Amygdala (tissue), 56 donors: ENCODE data around the gene OTX1.
"Not testable (repeated sequence)": the region's sequence is repeated elsewhere in the genome, so short reads cannot be mapped to it uniquely, and the experiment has no call there.

Source experiments
- DNase-seq, 56 donors: peaks; one replicate each; lab custom pipeline; 2025; lab: John Stamatoyannopoulos, UW

Gene OTX1

GRCh38 chr2:63058144-63058920 lies 7.7 kb downstream of the OTX1 start:
- no peak for DNase-seq

DNA sequence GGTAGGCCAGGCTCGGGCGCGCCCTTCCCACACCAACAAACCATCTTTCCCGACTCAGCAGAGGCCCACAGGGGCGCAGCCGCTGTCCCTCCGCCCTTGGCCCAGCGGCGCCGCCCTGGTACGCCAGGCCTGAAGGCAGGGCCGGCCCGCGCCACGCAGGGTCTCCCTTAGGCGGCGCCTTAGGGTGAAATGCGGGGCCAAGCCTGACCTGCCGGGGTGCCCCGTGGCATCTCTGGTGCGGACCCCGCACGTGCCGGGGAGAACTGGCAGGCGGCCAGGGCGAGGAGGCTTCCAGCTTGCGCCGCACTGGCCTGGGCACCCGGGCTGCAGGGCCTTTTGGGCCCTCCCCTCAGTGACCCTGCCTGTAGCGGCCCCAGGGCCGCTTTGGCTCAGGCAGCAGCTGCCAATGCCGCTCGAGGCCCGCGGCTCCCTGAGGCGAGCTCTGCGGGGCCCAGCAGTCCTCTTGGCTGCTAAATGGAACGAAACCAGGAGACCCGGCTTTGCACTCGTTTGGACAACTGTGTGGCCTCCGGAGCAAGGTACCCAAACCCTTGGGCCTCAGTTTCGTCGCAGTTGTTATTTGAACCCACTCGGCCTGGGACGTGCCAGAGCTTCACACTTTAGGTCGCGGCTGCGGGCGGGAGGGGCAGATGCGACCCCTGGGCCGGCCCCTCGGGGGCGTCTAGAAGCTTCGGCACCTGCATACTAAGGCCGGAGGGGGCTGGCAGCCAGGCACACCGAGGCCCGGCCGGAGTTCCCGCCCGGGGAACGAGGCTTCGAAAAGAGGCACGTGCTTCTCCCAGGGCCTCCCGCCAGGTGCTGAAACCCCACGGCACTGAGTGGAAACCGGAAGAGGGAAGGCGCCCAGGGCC lies 8.5 kb downstream of the OTX1 start:
- DNase-seq, result no peak

DNA sequence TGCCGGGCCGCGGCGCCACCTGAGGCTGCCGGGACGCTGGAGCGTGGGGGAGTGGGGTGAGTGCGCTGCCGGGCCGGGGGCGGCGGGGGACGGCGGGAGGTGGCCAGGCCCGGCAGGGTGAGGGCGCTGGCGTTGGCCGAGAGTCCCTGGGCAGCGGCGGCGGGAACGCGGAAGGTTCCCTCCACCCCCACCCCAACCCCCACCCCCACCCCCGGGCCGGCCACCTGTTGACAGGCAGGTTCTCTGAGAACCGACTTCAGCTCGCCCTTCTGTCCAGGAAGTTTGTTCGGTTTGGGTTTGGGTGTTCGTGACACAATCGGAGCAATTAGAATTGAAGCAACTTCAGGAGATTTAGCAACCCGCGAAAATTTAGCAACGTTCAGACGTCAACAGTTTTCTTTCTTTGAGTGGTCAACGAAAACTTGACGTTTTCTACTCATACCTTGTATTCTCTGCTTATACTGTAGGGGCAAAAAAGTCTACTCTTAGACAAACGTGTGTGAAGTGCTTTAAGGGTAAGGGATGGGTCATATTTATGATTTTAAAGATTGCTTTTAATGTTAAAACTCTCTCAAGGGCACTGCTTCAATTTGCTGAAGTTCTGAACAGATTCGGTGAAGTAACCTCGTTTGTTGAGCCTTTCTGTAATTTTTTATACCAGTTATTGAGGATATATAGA lies 9.3 kb downstream of the OTX1 start:
- DNase-seq, result no peak

DNA sequence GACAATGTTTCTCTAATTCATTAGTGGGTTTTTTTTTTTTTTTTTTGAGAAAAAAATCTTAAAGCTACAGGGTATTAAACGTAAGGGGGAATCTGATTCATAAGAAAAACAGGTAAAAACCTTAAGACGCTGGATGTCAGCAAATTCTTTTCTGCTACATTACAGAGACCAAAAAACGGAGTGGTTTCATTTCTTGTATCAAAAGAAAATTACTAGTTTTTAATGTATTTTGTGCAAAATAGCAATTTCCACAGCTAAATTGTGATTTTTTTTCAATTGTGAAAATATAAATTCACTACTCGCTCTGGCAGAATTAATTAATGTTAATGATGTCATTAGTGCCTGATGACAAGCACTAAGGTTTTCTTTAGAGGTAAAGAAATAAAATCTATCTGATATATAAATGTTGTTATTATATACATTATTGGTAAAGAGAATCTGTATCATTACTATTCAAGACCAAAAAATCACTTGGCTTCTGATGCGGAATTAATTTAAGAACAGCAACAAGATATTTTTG lies 9.9 kb downstream of the OTX1 start:
- no peak for DNase-seq

DNA sequence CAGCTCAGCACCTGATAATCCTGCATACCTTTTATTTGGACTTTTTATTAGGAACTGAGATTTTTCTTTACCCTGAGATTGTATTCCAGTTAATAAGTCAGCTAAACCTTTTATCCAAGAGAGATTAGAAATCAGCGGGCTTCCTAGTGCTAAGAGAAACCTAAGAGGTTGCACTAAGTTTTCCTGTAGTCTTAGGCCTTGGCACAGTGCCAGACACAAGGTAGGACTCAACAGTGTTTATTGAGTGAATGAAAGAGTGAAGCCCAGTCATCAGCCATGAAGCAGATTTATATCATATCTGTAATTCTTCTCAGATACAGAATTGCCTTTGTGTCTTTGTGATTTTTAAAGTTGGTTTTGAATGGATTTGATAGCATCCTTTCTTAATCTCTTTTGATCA lies 13.6 kb downstream of the OTX1 start:
- DNase-seq, result no peak

DNA sequence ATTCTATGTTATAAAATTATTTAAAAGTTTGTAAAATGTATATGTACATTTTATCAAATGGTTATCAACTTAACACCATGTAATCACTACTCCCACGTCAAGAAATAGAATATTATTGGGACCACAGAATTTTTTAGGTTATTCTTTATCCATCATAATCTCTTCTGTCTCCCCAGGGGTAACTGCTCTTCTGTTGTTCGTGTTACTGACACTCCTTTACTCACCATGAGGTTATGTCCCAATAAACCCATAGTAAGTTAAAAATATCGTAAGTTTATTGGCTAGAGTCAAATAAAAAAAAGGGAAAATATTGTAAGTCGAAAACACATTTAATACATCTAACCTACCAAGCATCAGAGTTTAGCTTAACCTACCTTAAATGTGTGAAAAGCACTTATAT lies 14.0 kb downstream of the OTX1 start:
- no peak for DNase-seq

DNA sequence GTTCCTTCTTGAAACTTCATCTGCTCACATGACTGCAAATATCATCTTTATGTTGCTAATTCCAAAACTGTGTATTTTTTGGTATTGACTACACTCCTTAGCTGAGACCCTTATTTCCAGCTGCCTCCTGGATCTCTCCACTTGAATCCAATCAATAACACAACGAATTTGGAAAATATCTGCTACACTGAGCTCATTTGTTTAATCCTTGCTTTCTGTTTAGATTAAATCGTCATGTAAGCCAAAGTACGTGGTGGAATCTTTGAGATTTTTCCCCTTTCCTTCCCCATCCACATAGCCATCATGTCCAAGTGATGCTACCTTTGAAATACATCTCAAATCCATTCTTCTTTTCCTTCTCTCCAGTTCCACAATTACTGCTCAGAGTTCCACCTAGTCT lies 15.6 kb downstream of the OTX1 start:
- DNase-seq, result no peak

GRCh38 chr2:63066838-63067237 lies 16.2 kb downstream of the OTX1 start:
- DNase-seq, result no peak

- no peak for DNase-seq
These were observed 21.0 kb downstream of the OTX1 start for GRCh38 chr2:63071664-63072063.

- no peak for DNase-seq
These were observed 23.4 kb downstream of the OTX1 start for GRCh38 chr2:63073994-63074393.

GRCh38 chr2:63074399-63074798 lies 23.8 kb downstream of the OTX1 start:
- not testable (repeated sequence) for DNase-seq

- DNase-seq, result no peak
These were observed 28.4 kb downstream of the OTX1 start for GRCh38 chr2:63078852-63079606.

DNA sequence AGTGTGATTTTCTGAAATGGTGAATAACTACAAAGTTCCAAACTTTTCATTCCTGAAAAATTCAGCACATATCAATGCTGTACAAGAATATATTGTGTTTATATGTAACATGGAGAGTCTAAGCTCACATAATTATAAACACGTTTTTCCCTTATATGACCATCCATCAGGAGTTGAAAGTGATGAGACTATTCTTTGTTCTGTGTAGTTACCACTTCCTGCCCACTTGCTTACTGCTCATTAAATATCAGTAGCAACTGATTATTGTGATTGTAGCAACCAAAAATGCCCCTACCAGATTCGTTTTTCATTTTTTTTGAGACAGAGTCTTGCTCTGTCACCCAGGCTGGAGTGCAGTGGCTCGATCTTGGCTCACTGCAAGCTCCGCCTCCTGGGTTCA lies 30.8 kb downstream of the OTX1 start:
- DNase-seq, result no peak

GRCh38 chr2:63086687-63087086 lies 36.1 kb downstream of the OTX1 start:
- no peak for DNase-seq

GRCh38 chr2:63092401-63092800 lies 41.8 kb downstream of the OTX1 start:
- DNase-seq, result no peak

DNA sequence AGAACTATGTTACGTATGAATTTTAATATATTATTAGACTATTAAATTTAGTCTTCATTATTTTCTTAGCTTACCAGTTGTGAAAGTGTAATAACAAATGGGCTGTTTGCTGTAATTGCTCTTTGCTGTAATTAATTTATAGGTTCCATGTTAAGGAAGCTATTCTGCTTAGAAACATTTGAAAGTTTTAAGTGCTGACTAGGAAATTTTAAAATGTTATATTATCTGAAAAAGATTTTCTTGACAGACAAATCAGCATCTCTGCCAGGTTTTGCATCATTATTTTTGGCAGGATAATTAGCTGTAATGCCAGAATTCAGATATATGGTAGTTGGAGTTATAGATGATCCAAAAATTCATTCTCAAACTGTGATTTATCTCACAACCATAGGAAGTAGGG lies 42.2 kb downstream of the OTX1 start:
- no peak for DNase-seq

- no peak for DNase-seq
These were observed 42.9 kb downstream of the OTX1 start for GRCh38 chr2:63093502-63093901.

DNA sequence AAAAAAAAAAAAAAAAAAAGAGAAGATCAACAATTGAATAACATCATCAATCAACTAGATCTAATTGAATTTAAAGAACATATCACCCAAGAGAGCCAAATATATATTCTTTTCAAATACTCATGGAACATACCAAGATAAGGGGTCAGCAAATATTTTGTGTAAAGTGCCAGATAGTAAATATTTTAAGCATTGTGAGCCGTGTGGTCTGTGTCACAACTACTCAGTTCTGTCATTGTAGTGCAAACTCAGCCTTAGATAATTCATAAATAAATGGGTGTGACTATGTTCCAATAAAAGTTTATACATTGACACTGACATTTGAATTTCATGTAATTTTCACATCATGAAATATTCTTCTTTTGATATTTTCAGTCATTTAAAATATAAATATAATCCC lies 45.9 kb downstream of the OTX1 start:
- DNase-seq, result no peak

DNA sequence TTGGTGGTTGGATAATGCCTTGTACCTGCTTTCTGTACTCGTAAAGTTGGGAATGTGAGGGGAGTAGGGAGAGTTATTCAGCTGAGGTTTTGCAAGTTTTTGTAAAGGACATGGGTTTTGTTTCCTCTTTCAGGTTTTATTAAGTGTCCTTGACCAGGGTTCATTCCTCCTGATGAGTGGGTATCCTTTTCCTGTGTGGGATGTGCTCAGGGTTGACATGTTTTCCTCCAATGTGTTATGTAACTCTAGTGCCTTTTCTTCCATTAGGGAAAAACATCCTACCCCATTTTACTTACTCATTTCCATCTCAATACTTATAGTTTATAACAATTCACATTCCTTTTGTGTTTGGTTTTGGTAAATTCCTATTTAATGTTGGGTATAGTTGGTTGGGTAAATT lies 48.4 kb downstream of the OTX1 start:
- no peak for DNase-seq

DNA sequence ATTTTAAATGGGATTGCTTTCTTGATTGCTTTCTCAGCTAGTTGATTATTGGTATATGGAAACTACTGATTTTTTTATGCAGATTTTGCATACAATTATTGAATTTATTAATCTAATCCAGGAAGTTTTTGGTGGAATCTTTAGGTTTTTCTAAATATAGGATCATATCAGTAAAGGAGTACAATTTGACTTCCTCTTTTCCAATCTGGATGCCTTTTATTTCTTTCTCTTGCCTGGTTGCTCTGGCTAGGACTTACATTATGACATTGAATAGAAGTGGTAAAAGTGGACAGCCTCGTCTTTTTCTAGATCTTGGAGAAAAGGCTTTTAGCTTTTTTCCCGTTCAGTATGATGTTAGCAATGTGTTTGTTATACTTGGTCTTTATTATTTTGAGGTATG lies 51.3 kb downstream of the OTX1 start:
- no peak for DNase-seq
